Progenitor cell of endocrine pancreas (in vitro differentiated cells): ENCODE results near the gene GLRX. TPM values are rescaled to one million over a fixed set of nuclear protein-coding genes. Genes with fewer than 3 reads are reported as not detected.

Experiments used
- DNase-seq: peaks from one replicate; pipeline ENCODE4 v3.0.0; 2021; ENCODE audit warnings: low spot score; ENCODE audit not compliant: unreplicated experiment
- H3K27ac Mint-ChIP-seq: 2 replicates; pipeline ENCODE4 v1.8.0; 2021; ENCODE audit warnings: mild to moderate bottlenecking, moderate library complexity, mixed read lengths
- H3K27me3 Mint-ChIP-seq: 2 replicates; pipeline ENCODE4 v1.8.0; 2021; ENCODE audit warnings: mixed read lengths
- H3K36me3 Mint-ChIP-seq: 2 replicates; pipeline ENCODE4 v1.8.0; 2022; ENCODE audit warnings: mixed read lengths; ENCODE audit not compliant: insufficient read depth
- H3K4me1 Mint-ChIP-seq: 2 replicates; pipeline ENCODE4 v1.8.0; 2021; ENCODE audit warnings: low read depth, mixed read lengths
- H3K4me3 Mint-ChIP-seq: 2 replicates; pipeline ENCODE4 v1.8.0; 2021; ENCODE audit warnings: low read depth, mild to moderate bottlenecking, moderate library complexity, mixed read lengths
- H3K9me3 Mint-ChIP-seq: 2 replicates; pipeline ENCODE4 v1.8.0; 2021; ENCODE audit warnings: low read depth, mixed read lengths
- total RNA-seq: library from RNA; stranded (reverse); gene quantifications from 2 replicates; pipeline ENCODE4 v1.2.1, GENCODE V29; 2021
- TF ChIP-seq, protein P1 (sequence below): fragments of 200-600 bp; sonication (generic); IDR thresholded peaks from one replicate; pipeline ENCODE4 v1.5.0; 2021; ENCODE audit warnings: antibody characterized with exemption, mild to moderate bottlenecking; ENCODE audit not compliant: unreplicated experiment

Gene GLRX
- total RNA-seq, 1 donor from 2014 or later, result 12.7 TPM

DNA sequence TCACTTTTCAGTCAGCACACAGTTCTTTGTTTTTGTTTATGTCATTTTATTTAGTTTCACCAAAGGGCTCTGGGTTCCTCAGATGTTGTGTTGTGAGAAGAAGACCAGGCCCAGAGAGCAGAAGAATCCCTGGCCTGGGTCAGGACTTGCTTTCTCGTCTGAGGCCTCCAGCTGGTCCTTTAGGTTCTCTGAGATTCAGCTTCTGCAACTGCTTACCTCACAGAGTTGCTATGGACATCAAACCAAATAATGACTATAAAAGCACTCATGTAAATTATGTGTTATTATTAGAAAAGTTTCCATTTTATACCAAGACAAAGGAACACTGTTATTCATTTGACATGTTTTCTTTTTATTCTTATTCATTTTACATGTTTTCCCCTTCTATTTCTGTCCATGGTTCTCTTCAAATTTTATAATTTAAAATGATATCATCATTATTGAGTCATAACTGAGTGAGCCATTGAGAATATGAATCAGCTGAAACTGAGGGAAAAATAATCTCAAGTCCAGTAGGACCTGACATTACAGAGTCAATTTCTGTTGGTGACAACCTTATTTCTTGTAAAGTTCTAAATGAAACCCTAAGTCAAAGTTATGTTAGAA, 44.0 kb upstream of the GLRX start:
- Mint-ChIP-seq H3K27me3 (no peaks in the 10 kb centered on the region), H3K27ac (no peak overlapping the region), H3K4me3 (no peak overlapping the region), H3K36me3 (no peaks in the 10 kb centered on the region), H3K4me1 (peaks cover 38% of the 10 kb centered on the region), H3K9me3 (peaks cover 6% of the 10 kb centered on the region)
- no peak for DNase-seq
- TF ChIP-seq, protein P1, sequence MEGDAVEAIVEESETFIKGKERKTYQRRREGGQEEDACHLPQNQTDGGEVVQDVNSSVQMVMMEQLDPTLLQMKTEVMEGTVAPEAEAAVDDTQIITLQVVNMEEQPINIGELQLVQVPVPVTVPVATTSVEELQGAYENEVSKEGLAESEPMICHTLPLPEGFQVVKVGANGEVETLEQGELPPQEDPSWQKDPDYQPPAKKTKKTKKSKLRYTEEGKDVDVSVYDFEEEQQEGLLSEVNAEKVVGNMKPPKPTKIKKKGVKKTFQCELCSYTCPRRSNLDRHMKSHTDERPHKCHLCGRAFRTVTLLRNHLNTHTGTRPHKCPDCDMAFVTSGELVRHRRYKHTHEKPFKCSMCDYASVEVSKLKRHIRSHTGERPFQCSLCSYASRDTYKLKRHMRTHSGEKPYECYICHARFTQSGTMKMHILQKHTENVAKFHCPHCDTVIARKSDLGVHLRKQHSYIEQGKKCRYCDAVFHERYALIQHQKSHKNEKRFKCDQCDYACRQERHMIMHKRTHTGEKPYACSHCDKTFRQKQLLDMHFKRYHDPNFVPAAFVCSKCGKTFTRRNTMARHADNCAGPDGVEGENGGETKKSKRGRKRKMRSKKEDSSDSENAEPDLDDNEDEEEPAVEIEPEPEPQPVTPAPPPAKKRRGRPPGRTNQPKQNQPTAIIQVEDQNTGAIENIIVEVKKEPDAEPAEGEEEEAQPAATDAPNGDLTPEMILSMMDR, result no peak

DNA sequence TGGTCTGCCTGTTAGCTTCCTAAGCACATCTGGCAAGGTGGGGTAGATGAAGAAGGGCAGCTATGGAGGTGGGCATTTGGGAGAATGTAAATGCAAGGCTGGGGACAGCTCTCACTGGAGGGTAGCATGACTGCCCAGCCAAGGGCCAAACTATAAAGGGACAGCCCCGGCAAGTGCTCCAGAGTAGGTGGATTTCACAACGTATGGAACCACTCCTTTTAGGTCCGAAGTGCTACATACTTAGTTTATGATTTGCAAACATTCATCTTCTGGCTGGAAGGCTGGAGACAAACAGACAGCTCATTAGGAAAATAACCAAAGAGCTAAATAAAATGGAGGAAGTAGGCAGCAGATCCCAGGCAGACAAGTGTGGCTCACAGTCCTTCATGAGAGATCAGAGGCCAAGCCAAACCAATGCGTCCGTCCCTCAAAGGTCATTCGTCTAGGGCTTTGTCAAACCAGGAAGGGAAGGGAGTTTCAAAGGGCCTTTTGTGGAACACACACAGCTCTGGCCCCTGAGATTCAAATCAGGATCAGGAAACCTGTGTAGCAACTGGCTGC, 42.5 kb upstream of the GLRX start:
- H3K27ac Mint-ChIP-seq, result peak overlapping the region; percentile 80
- H3K36me3 Mint-ChIP-seq, result no peaks in the 10 kb centered on the region
- DNase-seq, result no peak
- peaks cover 6% of the 10 kb centered on the region for H3K9me3 Mint-ChIP-seq
- H3K4me1 Mint-ChIP-seq, result peaks cover 44% of the 10 kb centered on the region
- TF ChIP-seq, protein P1, result no peak
- no peaks in the 10 kb centered on the region for H3K27me3 Mint-ChIP-seq
- H3K4me3 Mint-ChIP-seq, result peak overlapping the region; percentile 23

DNA sequence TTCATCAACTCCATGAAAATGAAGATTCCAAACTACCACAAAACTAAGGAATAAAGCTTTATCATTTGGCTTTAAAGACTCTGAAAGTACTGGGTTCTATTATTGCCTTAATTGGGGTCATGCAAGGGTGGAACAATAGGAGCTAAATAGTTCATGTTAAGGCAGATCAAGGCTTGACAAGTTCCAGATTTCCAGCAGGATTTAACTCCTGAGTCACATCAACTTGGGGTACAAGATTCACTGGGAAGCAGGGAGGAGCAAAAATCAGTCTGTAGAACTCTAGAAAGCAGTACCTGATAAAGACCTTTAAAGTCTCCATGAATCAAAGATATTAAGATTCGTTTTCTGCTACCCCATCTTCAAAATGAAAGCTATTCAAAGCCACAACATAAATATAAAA, 41.9 kb upstream of the GLRX start:
- no peak for DNase-seq
- H3K4me3 Mint-ChIP-seq, result no peak overlapping the region
- peaks cover 6% of the 10 kb centered on the region for H3K9me3 Mint-ChIP-seq
- no peaks in the 10 kb centered on the region for H3K36me3 Mint-ChIP-seq
- no peak overlapping the region for H3K27ac Mint-ChIP-seq
- TF ChIP-seq, protein P1, result no peak
- H3K4me1 Mint-ChIP-seq, result peaks cover 48% of the 10 kb centered on the region
- no peaks in the 10 kb centered on the region for H3K27me3 Mint-ChIP-seq

DNA sequence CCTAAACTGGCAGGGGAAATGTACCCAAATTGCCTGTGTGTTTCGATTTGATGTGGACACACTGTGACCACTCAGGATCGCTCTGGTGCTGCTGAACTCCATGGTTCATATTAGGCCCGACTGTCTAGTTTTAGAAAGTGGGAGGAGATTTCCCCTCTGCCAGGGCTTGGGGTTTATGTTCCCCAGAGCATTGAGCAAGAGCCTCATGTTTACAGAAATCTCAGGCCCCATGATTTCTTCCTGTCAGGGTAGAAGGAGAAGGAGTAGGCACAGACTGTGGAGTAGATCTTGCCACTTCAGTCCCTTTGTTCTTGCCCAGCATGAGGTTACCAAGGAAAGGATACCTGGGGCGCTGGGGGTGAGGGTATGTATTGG, 40.8 kb upstream of the GLRX start:
- no peaks in the 10 kb centered on the region for H3K27me3 Mint-ChIP-seq
- no peak for DNase-seq
- H3K4me1 Mint-ChIP-seq, result peaks cover 59% of the 10 kb centered on the region
- H3K9me3 Mint-ChIP-seq, result peaks cover 6% of the 10 kb centered on the region
- H3K27ac Mint-ChIP-seq, result peak overlapping the region; percentile 96
- H3K4me3 Mint-ChIP-seq, result no peak overlapping the region
- no peaks in the 10 kb centered on the region for H3K36me3 Mint-ChIP-seq
- TF ChIP-seq, protein P1, result no peak

DNA sequence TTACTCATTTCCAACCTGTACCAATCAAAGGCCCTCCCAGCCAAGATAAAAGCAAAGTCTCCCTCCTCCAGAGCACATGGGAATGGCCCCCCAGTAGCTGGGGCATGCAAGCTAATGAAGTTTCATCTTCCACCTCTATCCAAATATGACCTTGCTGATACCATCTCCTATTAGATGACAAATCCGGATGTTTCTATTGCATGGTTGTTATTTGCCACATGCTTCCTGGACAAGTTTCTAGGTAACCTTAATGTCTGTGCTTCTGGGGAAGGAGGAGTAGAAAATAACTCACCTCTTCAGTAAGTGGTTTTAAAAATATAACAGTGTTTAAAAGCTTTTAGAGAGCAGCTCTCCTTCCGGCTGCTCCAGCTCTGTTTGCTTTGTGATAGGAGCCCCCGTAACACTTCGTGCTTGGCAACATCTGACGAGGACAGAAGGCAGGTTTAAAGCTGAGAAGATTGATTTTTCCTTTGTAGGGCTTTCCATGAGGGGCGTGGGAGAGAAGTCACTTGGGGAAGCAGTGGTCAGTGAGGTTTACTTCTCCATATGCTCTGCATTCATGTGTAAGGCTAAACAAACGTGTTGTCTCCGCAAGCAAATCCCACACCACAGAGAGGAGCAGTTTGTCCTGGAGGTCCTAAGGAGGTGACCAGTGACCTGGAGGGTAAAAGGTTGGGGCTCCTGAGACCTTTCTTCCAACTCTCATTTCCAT, 40.3 kb upstream of the GLRX start:
- Mint-ChIP-seq H3K27ac (peak overlapping the region; percentile 96), H3K36me3 (no peaks in the 10 kb centered on the region), H3K27me3 (no peaks in the 10 kb centered on the region), H3K4me3 (peak overlapping the region; percentile 49), H3K9me3 (peaks cover 3% of the 10 kb centered on the region), H3K4me1 (peaks cover 64% of the 10 kb centered on the region)
- TF ChIP-seq, protein P1, result no peak
- no peak for DNase-seq
